Loucy (cell line): ENCODE measurements around the gene UCP1.

Source experiments
- H2AFZ ChIP-seq: fragments of 200-600 bp; sonication (generic); 2 replicates; pipeline ENCODE4 v1.6.0; 2016; ENCODE audit warnings: antibody characterized with exemption, mild to moderate bottlenecking, low read length, moderate library complexity
- H3F3A ChIP-seq: fragments of 200-600 bp; 2 replicates; pipeline ENCODE4 v1.6.0; 2016; ENCODE audit warnings: antibody characterized with exemption, low read depth, mild to moderate bottlenecking
- H3K27me3 ChIP-seq: fragments of 200-600 bp; sonication (generic); 2 replicates; pipeline ENCODE4 v1.6.1; 2014; ENCODE audit warnings: low read length, mild to moderate bottlenecking; ENCODE audit not compliant: insufficient read depth, poor library complexity, severe bottlenecking
- H3K36me3 ChIP-seq: fragments of 200-600 bp; sonication (generic); 2 replicates; pipeline ENCODE4 v1.6.1; 2016; ENCODE audit warnings: low read length; ENCODE audit not compliant: insufficient read depth
- H3K4me1 ChIP-seq: fragments of 200-600 bp; sonication (generic); 2 replicates; pipeline ENCODE4 v1.5.1; 2014; ENCODE audit warnings: low read length, mild to moderate bottlenecking; ENCODE audit not compliant: insufficient read depth, poor library complexity, severe bottlenecking
- H3K4me2 ChIP-seq: fragments of 200-600 bp; sonication (generic); 2 replicates; pipeline ENCODE4 v1.6.0; 2014; ENCODE audit warnings: antibody characterized with exemption, low read length, low read depth, mild to moderate bottlenecking; ENCODE audit not compliant: poor library complexity, severe bottlenecking
- H3K4me3 ChIP-seq: fragments of 200-600 bp; sonication (generic); 2 replicates; pipeline ENCODE4 v1.5.1; 2014; ENCODE audit warnings: low read length, mild to moderate bottlenecking, mixed read lengths; ENCODE audit not compliant: poor library complexity, severe bottlenecking
- H3K79me2 ChIP-seq: fragments of 200-600 bp; sonication (generic); 2 replicates; pipeline ENCODE4 v1.6.1; 2014; ENCODE audit warnings: low read length; ENCODE audit not compliant: insufficient read depth
- H3K9ac ChIP-seq: fragments of 200-600 bp; sonication (generic); 2 replicates; pipeline ENCODE4 v1.6.0; 2014; ENCODE audit warnings: mild to moderate bottlenecking, low read depth, low read length, moderate library complexity; ENCODE audit not compliant: poor library complexity, severe bottlenecking
- H3K9me2 ChIP-seq: fragments of 200-600 bp; sonication (generic); replicated peaks from 2 replicates; pipeline ENCODE4 v1.6.1; 2016; ENCODE audit warnings: low read depth, low read length, mixed read lengths
- H3K9me3 ChIP-seq: fragments of 200-600 bp; sonication (generic); 2 replicates; pipeline ENCODE4 v1.6.1; 2014; ENCODE audit warnings: mild to moderate bottlenecking, antibody characterized with exemption, low read length, low read depth; ENCODE audit not compliant: insufficient read depth
- H4K20me1 ChIP-seq: fragments of 200-600 bp; sonication (generic); 2 replicates; pipeline ENCODE4 v1.6.0; 2014; ENCODE audit warnings: antibody characterized with exemption, low read length, mild to moderate bottlenecking; ENCODE audit not compliant: insufficient read depth, poor library complexity, severe bottlenecking
- CTCF ChIP-seq: fragments of 200-600 bp; sonication (generic); conservative IDR thresholded peaks from 2 replicates; pipeline ENCODE4 v1.5.1; 2014; ENCODE audit warnings: mild to moderate bottlenecking, antibody characterized with exemption, low read length
- EZH2phosphoT487 ChIP-seq: fragments of 200-600 bp; IDR thresholded peaks from 2 replicates; pipeline ENCODE4 v1.6.1; 2018; ENCODE audit warnings: antibody characterized with exemption, mild to moderate bottlenecking, moderate library complexity, borderline replicate concordance

The UCP1 gene

GRCh38 chr4:140602714-140603113 is 34.0 kb upstream of the UCP1 start:
- H3K4me2 ChIP-seq, result no peak overlapping the region
- H2AFZ ChIP-seq, result no peak overlapping the region
- H3K79me2 ChIP-seq, result no peaks in the 10 kb centered on the region
- no peak overlapping the region for H3K9ac ChIP-seq
- no peaks in the 10 kb centered on the region for H4K20me1 ChIP-seq
- H3F3A ChIP-seq, result no peaks in the 10 kb centered on the region
- H3K36me3 ChIP-seq, result no peaks in the 10 kb centered on the region
- no peak overlapping the region for H3K4me3 ChIP-seq
- no peaks in the 10 kb centered on the region for H3K27me3 ChIP-seq
- TF ChIP-seq EZH2phosphoT487, result no peak
- TF ChIP-seq CTCF, result no peak
- no peaks in the 10 kb centered on the region for H3K4me1 ChIP-seq
- H3K9me3 ChIP-seq, result no peaks in the 10 kb centered on the region
- H3K9me2 ChIP-seq, result no peaks in the 10 kb centered on the region

GRCh38 chr4:140600408-140600807 is 31.6 kb upstream of the UCP1 start:
- no peaks in the 10 kb centered on the region for H3K27me3 ChIP-seq
- H3K9ac ChIP-seq, result no peak overlapping the region
- no peaks in the 10 kb centered on the region for H3K36me3 ChIP-seq
- no peaks in the 10 kb centered on the region for H4K20me1 ChIP-seq
- H3K9me2 ChIP-seq, result no peaks in the 10 kb centered on the region
- no peak overlapping the region for H3K4me2 ChIP-seq
- no peaks in the 10 kb centered on the region for H3K79me2 ChIP-seq
- H3K4me3 ChIP-seq, result no peak overlapping the region
- TF ChIP-seq EZH2phosphoT487 (no peak), CTCF (no peak)
- H2AFZ ChIP-seq, result no peak overlapping the region
- no peaks in the 10 kb centered on the region for H3K9me3 ChIP-seq
- no peaks in the 10 kb centered on the region for H3K4me1 ChIP-seq
- no peaks in the 10 kb centered on the region for H3F3A ChIP-seq

GRCh38 chr4:140595065-140595464 is 26.3 kb upstream of the UCP1 start:
- Histone ChIP-seq H3K79me2 (no peaks in the 10 kb centered on the region), H3K36me3 (no peaks in the 10 kb centered on the region), H3F3A (no peaks in the 10 kb centered on the region), H3K4me3 (no peak overlapping the region), H3K27me3 (peaks cover 13% of the 10 kb centered on the region), H3K4me1 (no peaks in the 10 kb centered on the region), H4K20me1 (no peaks in the 10 kb centered on the region), H3K9me3 (no peaks in the 10 kb centered on the region), H3K4me2 (no peak overlapping the region), H3K9ac (no peak overlapping the region), H3K9me2 (no peaks in the 10 kb centered on the region), H2AFZ (peak overlapping the region; percentile 10; the same call in 1 of the 2 replicates)
- TF ChIP-seq EZH2phosphoT487, result no peak
- TF ChIP-seq CTCF, result peak; percentile 81
